NB4 (cell line): ENCODE measurements around the gene ZNF778.
"Not testable (repeated sequence)": the region's sequence is repeated elsewhere in the genome, so short reads cannot be mapped to it uniquely, and the experiment has no call there.

Experiments
- DNase-seq: peaks from one replicate; pipeline ENCODE4 v3.0.0; 2010; ENCODE audit warnings: low read depth
- H3K4me3 ChIP-seq: one replicate; pipeline ENCODE4 v1.5.1; 2011; ENCODE audit warnings: mild to moderate bottlenecking, low read depth, low read length, moderate library complexity
- CTCF ChIP-seq: IDR thresholded peaks from one replicate; pipeline ENCODE4 v1.5.1; 2012; ENCODE audit warnings: low read depth, low read length
- MAX ChIP-seq: IDR thresholded peaks from 2 replicates; pipeline ENCODE4 v1.6.1; 2011; ENCODE audit warnings: low read depth, low read length
- MYC ChIP-seq: IDR thresholded peaks from 2 replicates; pipeline ENCODE4 v1.6.1; 2011; ENCODE audit warnings: low read depth, low read length
- POLR2A ChIP-seq: IDR thresholded peaks from 2 replicates; pipeline ENCODE4 v1.6.1; 2011; ENCODE audit warnings: mild to moderate bottlenecking; ENCODE audit not compliant: insufficient read length; ENCODE audit errors: extremely low read depth

ZNF778 gene

GRCh38 chr16:89256651-89257254, 39.2 kb downstream of the ZNF778 start:
- TF ChIP-seq MAX (no peak), POLR2A (no peak), CTCF (no peak), MYC (no peak)
- no peak overlapping the region for H3K4me3 ChIP-seq
- peak; percentile 62 for DNase-seq

- H3K4me3 ChIP-seq: no peak overlapping the region
- no peak for TF ChIP-seq MAX
- TF ChIP-seq CTCF: no peak
- TF ChIP-seq POLR2A: no peak
- no peak for TF ChIP-seq MYC
- no peak for DNase-seq
Measured at GRCh38 chr16:89257281-89257731, 39.8 kb downstream of the ZNF778 start.

- no peak for DNase-seq
- no peak overlapping the region for H3K4me3 ChIP-seq
- no peak for TF ChIP-seq CTCF
- no peak for TF ChIP-seq MAX
- TF ChIP-seq MYC: no peak
- no peak for TF ChIP-seq POLR2A
Measured at GRCh38 chr16:89257757-89258465, 40.4 kb downstream of the ZNF778 start.

- not testable (repeated sequence) for DNase-seq, H3K4me3 ChIP-seq
Measured at GRCh38 chr16:89259901-89260300, 42.4 kb downstream of the ZNF778 start.

- no peak overlapping the region for H3K4me3 ChIP-seq
- TF ChIP-seq MAX (no peak), POLR2A (no peak), MYC (no peak), CTCF (no peak)
- DNase-seq: no peak
Measured at GRCh38 chr16:89261691-89262563, 44.4 kb downstream of the ZNF778 start.

GRCh38 chr16:89264800-89265550, 47.5 kb downstream of the ZNF778 start:
- DNase-seq: no peak
- TF ChIP-seq MAX: no peak
- H3K4me3 ChIP-seq: no peak overlapping the region
